Measurements from ENCODE around the gene NAPA.

NAPA gene

GRCh38 chr19:47514869-47515588 is at the start of gene NAPA:
Gene NAPA (minus strand): TSS chr19:47515063. CDS start chr19:47514940, 123 bp downstream.
- peak; percentile 99 for DNase-seq

- DNase-seq = no peak
These were observed 49.2 kb upstream of the NAPA start for GRCh38 chr19:47564081-47564480.

- no peak for DNase-seq
These were observed 46.7 kb upstream of the NAPA start for GRCh38 chr19:47561440-47562057.

GRCh38 chr19:47560999-47561398 is 46.1 kb upstream of the NAPA start:
- no peak for DNase-seq

- no peak for DNase-seq
These were observed 35.3 kb upstream of the NAPA start for GRCh38 chr19:47550129-47550528.

GRCh38 chr19:47549261-47549862 is 34.5 kb upstream of the NAPA start:
- DNase-seq = no peak

- DNase-seq = no peak
These were observed 32.3 kb upstream of the NAPA start for GRCh38 chr19:47547199-47547598.

GRCh38 chr19:47545061-47545948 is 30.4 kb upstream of the NAPA start:
- DNase-seq = no peak

- DNase-seq = no peak
These were observed 29.6 kb upstream of the NAPA start for GRCh38 chr19:47544476-47544875.

- no peak for DNase-seq
These were observed 29.2 kb upstream of the NAPA start for GRCh38 chr19:47544075-47544474.

GRCh38 chr19:47542030-47542475 is 27.2 kb upstream of the NAPA start:
- DNase-seq = no peak

- no peak for DNase-seq
These were observed 26.7 kb upstream of the NAPA start for GRCh38 chr19:47541518-47541917.

GRCh38 chr19:47540748-47541147 is 25.9 kb upstream of the NAPA start:
- no peak for DNase-seq

GRCh38 chr19:47539747-47540311 is 25.0 kb upstream of the NAPA start:
- DNase-seq = no peak

- DNase-seq = no peak
These were observed 23.9 kb upstream of the NAPA start for GRCh38 chr19:47538812-47539211.

GRCh38 chr19:47537493-47537892 is 22.6 kb upstream of the NAPA start:
- DNase-seq = no peak

- no peak for DNase-seq
These were observed 19.8 kb upstream of the NAPA start for GRCh38 chr19:47534628-47535027.

- DNase-seq = no peak
These were observed 17.0 kb upstream of the NAPA start for GRCh38 chr19:47531640-47532387.

- no peak for DNase-seq
These were observed 14.3 kb upstream of the NAPA start for GRCh38 chr19:47529018-47529742.

GRCh38 chr19:47526798-47527197 is 11.9 kb upstream of the NAPA start:
- no peak for DNase-seq

- no peak for DNase-seq
These were observed 8.6 kb upstream of the NAPA start for GRCh38 chr19:47523473-47523872.
